ENCODE results near the gene GABRB1.

GABRB1 gene

GRCh38 chr4:47071901-47072341, 40.6 kb downstream of the GABRB1 start:
- Histone ChIP-seq H3K9me3 (ENCODE audit: insufficient read depth, low read depth, low read length) (no peaks in the 10 kb centered on the region), H3K9me2 (replicated peaks; ENCODE audit: low read depth, low read length) (no peaks in the 10 kb centered on the region), H3K27me3 (ENCODE audit: insufficient read depth, low read length, poor library complexity, severe bottlenecking) (no peaks in the 10 kb centered on the region), H3K4me3 (ENCODE audit: low read length, poor library complexity, severe bottlenecking) (no peak overlapping the region), H3K4me1 (ENCODE audit: insufficient read depth, low read length, poor library complexity, severe bottlenecking) (no peaks in the 10 kb centered on the region), H4K20me1 (ENCODE audit: insufficient read depth, low read length, poor library complexity, severe bottlenecking) (no peaks in the 10 kb centered on the region), H3K9ac (ENCODE audit: low read depth, low read length, poor library complexity, severe bottlenecking) (no peak overlapping the region), H3F3A (ENCODE audit: low read depth) (no peaks in the 10 kb centered on the region), H3K79me2 (ENCODE audit: insufficient read depth, low read length) (no peaks in the 10 kb centered on the region), H3K36me3 (ENCODE audit: insufficient read depth, low read length) (no peaks in the 10 kb centered on the region), H2AFZ (ENCODE audit: low read length) (no peak overlapping the region), H3K4me2 (ENCODE audit: low read depth, low read length, poor library complexity, severe bottlenecking) (no peak overlapping the region)
- TF ChIP-seq EZH2phosphoT487 (IDR thresholded peaks at IDR 0.05; ENCODE audit: borderline replicate concordance) (no peak), CTCF (conservative IDR thresholded peaks at IDR 0.05; ENCODE audit: low read length) (no peak)

- Histone ChIP-seq H2AFZ (ENCODE audit: low read length) (no peak overlapping the region), H3K27me3 (ENCODE audit: insufficient read depth, low read length, poor library complexity, severe bottlenecking) (no peaks in the 10 kb centered on the region), H3K4me2 (ENCODE audit: low read depth, low read length, poor library complexity, severe bottlenecking) (no peak overlapping the region), H3K36me3 (ENCODE audit: insufficient read depth, low read length) (no peaks in the 10 kb centered on the region), H3K4me3 (ENCODE audit: low read length, poor library complexity, severe bottlenecking) (no peak overlapping the region), H3F3A (ENCODE audit: low read depth) (no peaks in the 10 kb centered on the region), H3K9me3 (ENCODE audit: insufficient read depth, low read depth, low read length) (no peaks in the 10 kb centered on the region), H4K20me1 (ENCODE audit: insufficient read depth, low read length, poor library complexity, severe bottlenecking) (no peaks in the 10 kb centered on the region), H3K79me2 (ENCODE audit: insufficient read depth, low read length) (no peaks in the 10 kb centered on the region), H3K4me1 (ENCODE audit: insufficient read depth, low read length, poor library complexity, severe bottlenecking) (no peaks in the 10 kb centered on the region), H3K9ac (ENCODE audit: low read depth, low read length, poor library complexity, severe bottlenecking) (no peak overlapping the region), H3K9me2 (replicated peaks; ENCODE audit: low read depth, low read length) (no peaks in the 10 kb centered on the region)
- no peak for TF ChIP-seq EZH2phosphoT487 (IDR thresholded peaks at IDR 0.05; ENCODE audit: borderline replicate concordance)
- TF ChIP-seq CTCF (conservative IDR thresholded peaks at IDR 0.05; ENCODE audit: low read length), result no peak
Observed at GRCh38 chr4:47073647-47074046, 42.3 kb downstream of the GABRB1 start.

GRCh38 chr4:47074816-47075215, 43.4 kb downstream of the GABRB1 start:
- TF ChIP-seq CTCF (conservative IDR thresholded peaks at IDR 0.05; ENCODE audit: low read length) (no peak), EZH2phosphoT487 (IDR thresholded peaks at IDR 0.05; ENCODE audit: borderline replicate concordance) (no peak)
- H3K9ac ChIP-seq (ENCODE audit: low read depth, low read length, poor library complexity, severe bottlenecking), result no peak overlapping the region
- H3K36me3 ChIP-seq (ENCODE audit: insufficient read depth, low read length), result no peaks in the 10 kb centered on the region
- H3K4me1 ChIP-seq (ENCODE audit: insufficient read depth, low read length, poor library complexity, severe bottlenecking), result no peaks in the 10 kb centered on the region
- H3K4me2 ChIP-seq (ENCODE audit: low read depth, low read length, poor library complexity, severe bottlenecking), result no peak overlapping the region
- H3K27me3 ChIP-seq (ENCODE audit: insufficient read depth, low read length, poor library complexity, severe bottlenecking), result no peaks in the 10 kb centered on the region
- H3K4me3 ChIP-seq (ENCODE audit: low read length, poor library complexity, severe bottlenecking), result no peak overlapping the region
- H4K20me1 ChIP-seq (ENCODE audit: insufficient read depth, low read length, poor library complexity, severe bottlenecking), result no peaks in the 10 kb centered on the region
- H3K79me2 ChIP-seq (ENCODE audit: insufficient read depth, low read length), result no peaks in the 10 kb centered on the region
- no peak overlapping the region for H2AFZ ChIP-seq (ENCODE audit: low read length)
- no peaks in the 10 kb centered on the region for H3K9me2 ChIP-seq (replicated peaks; ENCODE audit: low read depth, low read length)
- H3F3A ChIP-seq (ENCODE audit: low read depth), result no peaks in the 10 kb centered on the region
- H3K9me3 ChIP-seq (ENCODE audit: insufficient read depth, low read depth, low read length), result no peaks in the 10 kb centered on the region

Measured in Loucy (cell line).